ENCODE data around the gene OTOG. TPM values are rescaled to one million over a fixed set of nuclear protein-coding genes. Genes with fewer than 3 reads are reported as not detected.

The OTOG gene
- total RNA-seq, 1 experiment from 2014 or later = not detected

DNA sequence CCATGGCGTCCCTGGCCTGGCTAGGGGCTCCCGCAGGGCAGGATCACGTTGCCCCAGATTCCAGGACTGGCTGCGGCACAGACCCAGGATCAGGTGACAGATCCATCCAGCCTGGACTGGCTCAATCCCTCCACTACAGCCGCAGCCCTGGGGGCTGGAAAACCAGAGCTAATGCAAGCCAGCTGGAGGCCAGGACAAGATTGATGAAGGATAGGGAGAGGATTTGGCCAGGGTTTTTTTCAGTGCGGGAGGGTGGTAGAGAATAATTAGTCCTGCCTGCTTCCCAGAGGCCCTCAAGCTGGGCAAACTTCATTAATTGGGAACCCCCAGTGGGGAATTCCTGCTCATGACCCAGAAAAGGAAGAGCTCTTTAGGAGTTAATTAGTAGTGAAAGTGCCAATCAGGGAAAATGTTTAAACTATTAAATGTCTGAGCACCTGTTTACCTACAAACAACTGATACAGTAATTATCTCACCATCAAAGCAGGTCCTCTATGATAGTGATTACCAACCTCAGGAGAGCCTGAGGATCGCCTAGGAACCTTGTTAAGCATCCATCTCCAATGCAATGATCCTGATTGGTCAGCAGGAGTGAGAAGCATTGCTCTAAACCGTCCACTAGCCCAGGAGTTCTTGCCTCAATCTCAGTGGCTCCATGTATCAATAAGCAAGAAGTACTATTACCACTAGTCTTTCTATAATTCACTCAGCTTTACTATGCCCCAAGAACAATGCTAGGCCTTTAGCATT lies 139.3 kb downstream of the OTOG start:
- peaks cover 30% of the 10 kb centered on the region for H3K27me3 ChIP-seq (ENCODE audit: low read length)
- H3K36me3 ChIP-seq (ENCODE audit: low read depth, low read length) = no peaks in the 10 kb centered on the region
- no peak overlapping the region for H2AFZ ChIP-seq (ENCODE audit: low read length)
- peaks cover 13% of the 10 kb centered on the region for H3K4me1 ChIP-seq (ENCODE audit: insufficient read depth, low read length)
- DNase-seq (no peak), ATAC-seq (no peak)
- no TSS peak for BruUV-seq (replicated peaks)
- POLR2A ChIA-PET (ENCODE audit: unreplicated experiment) = no interaction called here
- no peaks in the 10 kb centered on the region for H3F3A ChIP-seq (ENCODE audit: low read length, unreplicated experiment)
- H3K27ac ChIP-seq (ENCODE audit: low read length) = no peak overlapping the region
- no peaks in the 10 kb centered on the region for H3K9me2 ChIP-seq (replicated peaks; ENCODE audit: low read length)
- intact Hi-C loops (cut with micrococcal nuclease) = no loop called here
- no peak overlapping the region for H3K4me3 ChIP-seq (ENCODE audit: low read length)
- no peak overlapping the region for H3K4me2 ChIP-seq (ENCODE audit: low read length)
- H3K9ac ChIP-seq (ENCODE audit: low read length) = no peak overlapping the region
- H3K79me2 ChIP-seq (ENCODE audit: low read length) = no peaks in the 10 kb centered on the region
- TF ChIP-seq EZH2phosphoT487 (IDR thresholded peaks at IDR 0.05; ENCODE audit: borderline replicate concordance, low read length) (no peak), EZH2 (IDR thresholded peaks at IDR 0.05; ENCODE audit: low read length, unreplicated experiment) (no peak)
- TF ChIP-seq, protein P1, sequence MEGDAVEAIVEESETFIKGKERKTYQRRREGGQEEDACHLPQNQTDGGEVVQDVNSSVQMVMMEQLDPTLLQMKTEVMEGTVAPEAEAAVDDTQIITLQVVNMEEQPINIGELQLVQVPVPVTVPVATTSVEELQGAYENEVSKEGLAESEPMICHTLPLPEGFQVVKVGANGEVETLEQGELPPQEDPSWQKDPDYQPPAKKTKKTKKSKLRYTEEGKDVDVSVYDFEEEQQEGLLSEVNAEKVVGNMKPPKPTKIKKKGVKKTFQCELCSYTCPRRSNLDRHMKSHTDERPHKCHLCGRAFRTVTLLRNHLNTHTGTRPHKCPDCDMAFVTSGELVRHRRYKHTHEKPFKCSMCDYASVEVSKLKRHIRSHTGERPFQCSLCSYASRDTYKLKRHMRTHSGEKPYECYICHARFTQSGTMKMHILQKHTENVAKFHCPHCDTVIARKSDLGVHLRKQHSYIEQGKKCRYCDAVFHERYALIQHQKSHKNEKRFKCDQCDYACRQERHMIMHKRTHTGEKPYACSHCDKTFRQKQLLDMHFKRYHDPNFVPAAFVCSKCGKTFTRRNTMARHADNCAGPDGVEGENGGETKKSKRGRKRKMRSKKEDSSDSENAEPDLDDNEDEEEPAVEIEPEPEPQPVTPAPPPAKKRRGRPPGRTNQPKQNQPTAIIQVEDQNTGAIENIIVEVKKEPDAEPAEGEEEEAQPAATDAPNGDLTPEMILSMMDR (conservative IDR thresholded peaks at IDR 0.05; ENCODE audit: low read depth, low read length) = no peak
- no peaks in the 10 kb centered on the region for H4K20me1 ChIP-seq (ENCODE audit: low read length)
- CTCF ChIA-PET = no interaction called here
- H3K9me3 ChIP-seq (ENCODE audit: low read length) = no peaks in the 10 kb centered on the region

DNA sequence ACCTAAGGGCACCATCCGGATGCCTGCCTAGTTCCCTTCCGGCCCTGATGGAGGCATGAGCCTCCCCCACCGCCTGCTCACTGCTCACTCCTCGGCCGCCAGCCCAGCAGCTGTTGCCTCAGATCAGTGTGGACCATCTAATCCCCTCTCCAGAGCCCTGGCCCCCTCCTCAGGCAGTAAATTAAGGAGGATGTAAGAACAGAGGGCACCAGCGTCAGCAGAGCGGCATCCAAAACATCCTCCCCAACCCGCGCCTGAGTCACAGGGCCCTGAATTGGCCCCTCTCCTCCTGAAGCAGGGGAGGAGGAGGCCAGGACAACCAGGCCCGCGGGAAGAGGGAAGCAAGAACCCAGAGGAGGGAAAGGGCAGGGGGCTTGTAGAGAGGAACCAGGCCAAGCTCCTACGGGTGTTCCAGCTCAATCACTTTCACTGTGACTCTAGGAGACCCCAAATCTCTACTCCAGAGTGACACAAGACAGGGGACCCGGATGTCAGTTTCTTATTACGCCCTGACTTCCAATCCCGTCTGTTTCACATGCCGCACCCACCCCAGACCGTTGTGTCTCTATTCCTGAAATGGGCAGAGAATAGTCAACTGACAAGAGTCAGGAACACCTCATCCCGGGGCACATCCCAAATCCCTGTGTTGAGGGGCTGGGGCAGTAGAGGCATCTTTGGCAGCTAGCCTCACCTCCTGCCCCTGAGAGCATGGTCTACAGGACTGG lies 141.0 kb downstream of the OTOG start:
- no peak overlapping the region for H3K4me2 ChIP-seq (ENCODE audit: low read length)
- no peaks in the 10 kb centered on the region for H3F3A ChIP-seq (ENCODE audit: low read length, unreplicated experiment)
- no peaks in the 10 kb centered on the region for H3K9me2 ChIP-seq (replicated peaks; ENCODE audit: low read length)
- TF ChIP-seq, protein P1 (conservative IDR thresholded peaks at IDR 0.05; ENCODE audit: low read depth, low read length) = no peak
- TF ChIP-seq EZH2 (IDR thresholded peaks at IDR 0.05; ENCODE audit: low read length, unreplicated experiment) (no peak), EZH2phosphoT487 (IDR thresholded peaks at IDR 0.05; ENCODE audit: borderline replicate concordance, low read length) (no peak)
- no peak overlapping the region for H3K9ac ChIP-seq (ENCODE audit: low read length)
- H3K4me1 ChIP-seq (ENCODE audit: insufficient read depth, low read length) = peaks cover 11% of the 10 kb centered on the region
- H3K36me3 ChIP-seq (ENCODE audit: low read depth, low read length) = no peaks in the 10 kb centered on the region
- no peak overlapping the region for H2AFZ ChIP-seq (ENCODE audit: low read length)
- H4K20me1 ChIP-seq (ENCODE audit: low read length) = no peaks in the 10 kb centered on the region
- H3K9me3 ChIP-seq (ENCODE audit: low read length) = no peaks in the 10 kb centered on the region
- DNase-seq (no peak), ATAC-seq (no peak)
- peaks cover 47% of the 10 kb centered on the region for H3K27me3 ChIP-seq (ENCODE audit: low read length)
- intact Hi-C loops (cut with micrococcal nuclease) = no loop called here
- ChIA-PET POLR2A (ENCODE audit: unreplicated experiment) (no interaction called here), CTCF (no interaction called here)
- H3K27ac ChIP-seq (ENCODE audit: low read length) = no peak overlapping the region
- H3K4me3 ChIP-seq (ENCODE audit: low read length) = no peak overlapping the region
- BruUV-seq (replicated peaks) = no TSS peak
- no peaks in the 10 kb centered on the region for H3K79me2 ChIP-seq (ENCODE audit: low read length)

DNA sequence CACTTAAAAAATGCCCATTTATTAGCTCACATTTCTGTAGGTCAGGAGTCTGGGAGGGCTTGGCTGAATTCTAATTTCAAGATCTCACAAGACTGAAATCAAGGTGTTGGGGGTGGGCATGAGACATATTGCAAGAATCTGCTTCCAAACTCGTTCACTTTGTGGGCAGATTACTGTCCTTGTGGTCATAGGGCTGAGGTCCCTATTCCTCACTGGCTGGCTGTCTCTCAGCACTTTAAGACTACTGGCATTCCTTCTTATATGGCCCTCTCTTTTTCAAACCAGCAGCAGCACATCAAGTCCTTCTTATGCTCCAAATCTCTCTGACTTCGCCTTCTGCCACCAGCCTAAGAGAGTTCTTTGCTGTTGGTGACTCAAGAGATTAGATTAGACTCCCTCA lies 144.5 kb downstream of the OTOG start:
- DNase-seq (no peak), ATAC-seq (no peak)
- no peak for TF ChIP-seq EZH2phosphoT487 (IDR thresholded peaks at IDR 0.05; ENCODE audit: borderline replicate concordance, low read length)
- H3K27ac ChIP-seq (ENCODE audit: low read length) = no peak overlapping the region
- no peak overlapping the region for H3K9ac ChIP-seq (ENCODE audit: low read length)
- ChIA-PET CTCF (no interaction called here), POLR2A (ENCODE audit: unreplicated experiment) (no interaction called here)
- no peaks in the 10 kb centered on the region for H3K4me1 ChIP-seq (ENCODE audit: insufficient read depth, low read length)
- peaks cover 70% of the 10 kb centered on the region for H3K27me3 ChIP-seq (ENCODE audit: low read length)
- H4K20me1 ChIP-seq (ENCODE audit: low read length) = no peaks in the 10 kb centered on the region
- no peak overlapping the region for H3K4me3 ChIP-seq (ENCODE audit: low read length)
- H3K9me3 ChIP-seq (ENCODE audit: low read length) = no peaks in the 10 kb centered on the region
- no peaks in the 10 kb centered on the region for H3K9me2 ChIP-seq (replicated peaks; ENCODE audit: low read length)
- H3K36me3 ChIP-seq (ENCODE audit: low read depth, low read length) = no peaks in the 10 kb centered on the region
- no peak overlapping the region for H2AFZ ChIP-seq (ENCODE audit: low read length)
- H3F3A ChIP-seq (ENCODE audit: low read length, unreplicated experiment) = no peaks in the 10 kb centered on the region
- intact Hi-C loops (cut with micrococcal nuclease) = no loop called here
- no peak overlapping the region for H3K4me2 ChIP-seq (ENCODE audit: low read length)
- no TSS peak for BruUV-seq (replicated peaks)
- H3K79me2 ChIP-seq (ENCODE audit: low read length) = no peaks in the 10 kb centered on the region
